NCI-H2081 (cell line): ENCODE measurements around the gene GALNT2.

Source experiments
- DNase-seq, 2 experiments: peaks; one replicate each; lab custom pipeline; 2025; lab: John Stamatoyannopoulos, UW

Gene GALNT2

GRCh38 chr1:230163719-230164118 lies 96.7 kb downstream of the GALNT2 start:
- DNase-seq, result no peak

- no peak for DNase-seq
These were observed 98.5 kb downstream of the GALNT2 start for GRCh38 chr1:230165536-230165935.

GRCh38 chr1:230166366-230167132 lies 99.5 kb downstream of the GALNT2 start:
- DNase-seq, result no peak

- DNase-seq, result peak; percentile 46 to 68
These were observed 100.4 kb downstream of the GALNT2 start for GRCh38 chr1:230167419-230167852.

- no peak for DNase-seq
These were observed 102.6 kb downstream of the GALNT2 start for GRCh38 chr1:230169454-230170152.

- no peak for DNase-seq
These were observed 103.1 kb downstream of the GALNT2 start for GRCh38 chr1:230170153-230170547.

- no peak for DNase-seq
These were observed 103.6 kb downstream of the GALNT2 start for GRCh38 chr1:230170622-230171021.

GRCh38 chr1:230171356-230172015 lies 104.4 kb downstream of the GALNT2 start:
- DNase-seq, result no peak

GRCh38 chr1:230172016-230172537 lies 105.0 kb downstream of the GALNT2 start:
- no peak for DNase-seq

- DNase-seq, result no peak
These were observed 106.3 kb downstream of the GALNT2 start for GRCh38 chr1:230173187-230173975.

- DNase-seq, result no peak
These were observed 107.0 kb downstream of the GALNT2 start for GRCh38 chr1:230174041-230174440.

- DNase-seq, result no peak
These were observed 107.6 kb downstream of the GALNT2 start for GRCh38 chr1:230174471-230175162.

GRCh38 chr1:230175163-230175747 lies 108.2 kb downstream of the GALNT2 start:
- no peak for DNase-seq

GRCh38 chr1:230175839-230176238 lies 108.8 kb downstream of the GALNT2 start:
- DNase-seq, result no peak

- DNase-seq, result no peak
These were observed 109.3 kb downstream of the GALNT2 start for GRCh38 chr1:230176326-230176725.

GRCh38 chr1:230176871-230177411 lies 109.9 kb downstream of the GALNT2 start:
- DNase-seq, result peak; percentile 78 to 91

GRCh38 chr1:230179249-230179648 lies 112.2 kb downstream of the GALNT2 start:
- DNase-seq, result no peak

- no peak for DNase-seq
These were observed 118.3 kb downstream of the GALNT2 start for GRCh38 chr1:230185076-230186001.
